ENCODE measurements around the gene TSPAN5.

The TSPAN5 gene

GRCh38 chr4:98619180-98619579 lies 39.2 kb downstream of the TSPAN5 start:
- no peak for DNase-seq

GRCh38 chr4:98618680-98619079 lies 39.7 kb downstream of the TSPAN5 start:
- no peak for DNase-seq

GRCh38 chr4:98617358-98618047 lies 40.9 kb downstream of the TSPAN5 start:
- no peak for DNase-seq

GRCh38 chr4:98615991-98616390 lies 42.4 kb downstream of the TSPAN5 start:
- DNase-seq, result no peak

GRCh38 chr4:98614662-98615061 lies 43.7 kb downstream of the TSPAN5 start:
- no peak for DNase-seq

- DNase-seq, result no peak
Observed at GRCh38 chr4:98614094-98614493, 44.3 kb downstream of the TSPAN5 start.

GRCh38 chr4:98613453-98614075 lies 44.8 kb downstream of the TSPAN5 start:
- no peak for DNase-seq

- peak in 1 of 51 donors; percentile 4 for DNase-seq
Observed at GRCh38 chr4:98612318-98613250, 45.8 kb downstream of the TSPAN5 start.

GRCh38 chr4:98611677-98612317 lies 46.6 kb downstream of the TSPAN5 start:
- peak in 5 of 51 donors; percentile 9 to 46 (median 30) for DNase-seq

GRCh38 chr4:98610926-98611676 lies 47.3 kb downstream of the TSPAN5 start:
- no peak for DNase-seq

- DNase-seq, result no peak
Observed at GRCh38 chr4:98610431-98610830, 48.0 kb downstream of the TSPAN5 start.

- DNase-seq, result no peak
Observed at GRCh38 chr4:98609934-98610333, 48.5 kb downstream of the TSPAN5 start.

GRCh38 chr4:98608356-98608755 lies 50.1 kb downstream of the TSPAN5 start:
- no peak for DNase-seq

GRCh38 chr4:98606894-98607293 lies 51.5 kb downstream of the TSPAN5 start:
- no peak for DNase-seq

- no peak for DNase-seq
Observed at GRCh38 chr4:98605216-98605615, 53.2 kb downstream of the TSPAN5 start.

- DNase-seq, result no peak
Observed at GRCh38 chr4:98604723-98605122, 53.7 kb downstream of the TSPAN5 start.

GRCh38 chr4:98603683-98604521 lies 54.5 kb downstream of the TSPAN5 start:
- peak in 1 of 51 donors; percentile 56 for DNase-seq

- no peak for DNase-seq
Observed at GRCh38 chr4:98602270-98602669, 56.1 kb downstream of the TSPAN5 start.

- DNase-seq, result no peak
Observed at GRCh38 chr4:98601708-98602107, 56.7 kb downstream of the TSPAN5 start.

GRCh38 chr4:98599617-98600205 lies 58.7 kb downstream of the TSPAN5 start:
- DNase-seq, result no peak
